HG03196 (cell line): ENCODE measurements around the gene AK8.

Source experiments
- ATAC-seq: cut with Tn5 transposase; IDR thresholded peaks from one replicate; pipeline ENCODE4 v1.9.1; 2021; ENCODE audit not compliant: unreplicated experiment

AK8 gene, protein sequence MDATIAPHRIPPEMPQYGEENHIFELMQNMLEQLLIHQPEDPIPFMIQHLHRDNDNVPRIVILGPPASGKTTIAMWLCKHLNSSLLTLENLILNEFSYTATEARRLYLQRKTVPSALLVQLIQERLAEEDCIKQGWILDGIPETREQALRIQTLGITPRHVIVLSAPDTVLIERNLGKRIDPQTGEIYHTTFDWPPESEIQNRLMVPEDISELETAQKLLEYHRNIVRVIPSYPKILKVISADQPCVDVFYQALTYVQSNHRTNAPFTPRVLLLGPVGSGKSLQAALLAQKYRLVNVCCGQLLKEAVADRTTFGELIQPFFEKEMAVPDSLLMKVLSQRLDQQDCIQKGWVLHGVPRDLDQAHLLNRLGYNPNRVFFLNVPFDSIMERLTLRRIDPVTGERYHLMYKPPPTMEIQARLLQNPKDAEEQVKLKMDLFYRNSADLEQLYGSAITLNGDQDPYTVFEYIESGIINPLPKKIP

DNA sequence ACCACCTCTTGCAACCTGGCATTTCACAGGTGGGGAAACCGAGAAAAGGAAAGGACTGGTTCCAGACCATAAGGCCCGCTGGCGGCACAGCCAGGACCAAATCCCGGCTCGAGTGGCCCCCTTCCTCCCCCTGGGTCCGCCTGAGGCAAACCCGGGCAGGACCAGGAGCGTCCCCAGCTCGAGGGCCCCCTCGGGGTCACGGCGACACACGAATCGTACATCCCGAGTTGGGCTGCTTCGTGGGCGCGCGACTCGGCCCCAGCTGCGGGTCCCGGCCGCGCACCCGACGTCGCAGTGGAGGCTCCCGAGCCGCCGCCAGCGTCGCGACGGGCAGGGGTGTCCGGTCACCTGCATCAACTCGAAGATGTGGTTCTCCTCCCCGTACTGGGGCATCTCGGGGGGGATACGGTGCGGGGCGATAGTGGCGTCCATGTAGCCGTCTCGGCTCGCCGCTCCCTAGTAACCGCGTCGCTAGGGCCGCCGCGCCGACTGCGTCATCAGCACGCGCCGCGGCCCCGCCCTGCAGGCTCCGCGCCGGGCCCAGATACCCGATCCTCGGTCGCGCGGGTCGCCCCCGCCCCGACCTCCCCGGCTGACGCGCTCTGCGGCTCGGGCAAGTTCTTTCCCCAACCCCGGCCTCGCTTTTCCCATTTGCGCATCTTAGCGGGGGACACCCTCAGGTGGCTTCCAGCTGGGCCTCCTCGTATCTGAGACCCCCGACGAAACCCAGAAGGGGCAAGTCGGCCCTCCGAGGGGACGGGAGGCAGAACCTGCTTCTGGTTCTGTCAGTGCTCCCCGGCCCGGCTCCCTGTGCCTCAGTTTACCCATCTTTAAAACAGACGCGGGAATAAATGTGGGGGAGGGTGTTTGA, at the start of gene AK8:
Gene AK8 (minus strand): TSS at position 461 of the 871 bp plus-strand sequence. CDS start 29 bp downstream, at position 432.
- peak; percentile 78 for ATAC-seq

DNA sequence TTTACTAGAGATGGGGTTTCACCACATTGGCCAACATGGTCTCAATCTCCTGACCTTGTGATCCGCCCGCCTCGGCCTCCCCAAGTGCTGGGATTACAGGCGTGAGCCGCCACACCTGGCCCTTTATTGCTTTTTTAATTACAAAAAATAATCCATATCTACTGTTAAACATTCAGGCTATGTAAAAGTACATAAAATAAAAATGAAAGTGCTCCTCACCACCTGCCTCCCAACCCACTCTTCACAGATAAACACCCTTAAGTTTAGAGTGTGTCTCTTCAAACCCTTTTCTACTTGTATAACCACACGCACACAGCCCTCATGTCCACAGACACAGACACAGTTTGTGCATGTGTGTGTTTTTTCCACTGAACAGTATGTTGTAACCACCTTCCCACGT, 49.6 kb upstream of the AK8 start:
- no peak for ATAC-seq

DNA sequence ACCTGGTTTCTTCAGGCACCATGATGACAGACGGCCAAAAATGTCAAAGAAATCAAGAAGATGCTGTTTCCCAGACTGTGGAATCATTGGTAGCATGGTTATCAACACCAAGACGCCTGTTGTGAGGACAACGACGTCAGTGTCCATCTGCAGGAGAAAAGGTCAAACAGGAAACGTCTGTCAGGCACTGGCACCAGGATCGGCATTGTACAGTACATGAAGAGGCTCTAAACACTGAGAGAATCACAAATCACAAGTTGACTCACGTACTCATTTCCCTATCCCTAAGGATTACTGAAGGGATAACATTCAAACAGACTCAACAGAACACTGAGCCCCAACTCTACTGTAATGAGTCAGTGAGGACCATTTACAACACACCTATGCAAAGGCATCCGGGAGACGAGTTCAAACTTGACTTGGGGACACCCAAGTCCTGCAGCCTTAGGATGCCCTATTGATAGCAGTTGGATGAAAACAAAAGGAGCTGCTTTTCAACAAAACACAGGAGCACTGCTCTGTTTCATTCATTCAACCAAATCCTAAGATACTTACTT, 45.3 kb upstream of the AK8 start:
- no peak for ATAC-seq

DNA sequence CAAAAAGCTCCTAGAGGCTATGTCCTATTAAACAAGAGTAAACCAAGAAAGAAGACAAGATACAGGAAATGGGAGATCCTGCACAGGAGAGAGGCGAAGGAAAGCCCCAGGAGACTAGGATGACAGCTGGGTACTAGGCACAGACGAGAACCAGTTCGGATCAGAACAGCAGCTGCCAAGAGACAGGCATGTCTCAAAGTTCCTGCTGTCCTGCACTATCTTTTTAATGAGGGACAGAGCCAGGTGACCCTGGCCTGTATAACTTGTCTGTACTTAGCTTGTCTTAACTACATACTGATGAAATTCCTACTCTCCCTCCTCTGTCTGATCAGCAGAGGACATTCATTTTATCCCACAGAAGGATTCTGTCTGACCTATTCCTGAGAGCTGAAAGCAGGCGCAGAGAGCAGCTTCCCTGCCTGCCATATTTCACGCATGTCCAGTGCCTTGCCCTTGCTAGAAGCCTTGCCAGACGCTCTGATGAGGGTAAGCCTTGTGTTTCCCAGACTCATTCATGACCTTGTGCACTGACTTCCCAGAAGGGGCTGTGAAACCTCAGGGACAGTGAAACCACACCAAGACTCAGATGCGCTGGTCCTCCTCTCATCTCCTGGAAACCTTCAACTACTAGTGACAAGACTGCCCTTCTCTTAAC, 41.7 kb upstream of the AK8 start:
- no peak for ATAC-seq

DNA sequence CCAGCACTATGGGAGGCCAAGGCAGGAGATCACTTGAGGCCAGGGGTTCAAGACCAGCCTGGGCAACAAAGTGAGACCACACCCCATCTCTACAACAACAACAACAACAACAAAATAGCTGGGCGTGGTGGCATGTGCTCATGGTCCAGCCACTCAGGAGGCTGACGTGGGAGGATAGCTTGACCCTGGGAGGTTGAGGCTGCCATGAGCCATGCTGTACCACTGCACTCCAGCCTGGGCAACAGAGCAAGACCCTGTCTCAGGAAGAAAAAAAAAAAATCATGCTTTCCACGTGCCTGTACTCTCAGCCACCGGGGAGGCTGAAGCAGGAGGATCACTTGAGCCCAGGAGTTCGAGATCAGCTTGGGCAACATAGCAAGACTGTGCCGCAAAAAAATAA, 36.8 kb upstream of the AK8 start:
- no peak for ATAC-seq

DNA sequence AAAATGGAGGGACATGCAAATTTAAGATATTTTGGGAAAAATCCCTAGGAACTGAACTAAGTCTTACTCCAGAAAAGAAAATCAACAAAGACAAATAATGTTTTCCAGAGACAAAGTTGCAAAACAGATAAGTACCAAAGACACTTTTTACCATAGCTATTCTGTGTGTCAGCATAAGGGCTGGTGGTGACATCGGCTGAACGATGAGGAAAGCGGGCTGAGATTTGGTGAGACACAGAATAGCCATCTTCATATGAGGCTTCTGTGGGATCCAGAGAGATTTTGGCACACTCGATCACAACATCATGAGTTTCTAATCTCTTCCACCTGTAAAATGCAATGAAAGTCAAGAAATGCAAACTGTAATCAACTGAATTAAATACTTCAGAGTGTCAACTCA, 34.0 kb upstream of the AK8 start:
- ATAC-seq = no peak

DNA sequence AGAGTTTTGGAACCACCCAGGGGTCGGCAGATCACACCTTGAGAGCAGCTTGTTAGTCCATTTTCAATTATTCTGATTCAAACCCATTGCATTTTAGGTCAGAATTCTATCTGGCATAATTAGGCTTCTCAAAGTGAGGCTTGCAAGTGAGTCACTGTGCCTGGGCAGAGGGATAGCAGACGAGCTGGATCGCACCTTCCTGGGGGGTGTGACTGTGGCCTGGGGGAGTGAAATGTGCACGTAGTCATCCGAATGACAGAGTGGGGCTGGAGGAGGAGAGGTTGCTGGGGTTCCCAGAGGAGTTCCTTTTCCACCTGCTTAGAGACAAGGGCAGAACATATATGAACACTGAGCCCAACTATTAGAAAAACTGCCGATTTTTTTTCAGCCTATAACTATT, 32.3 kb upstream of the AK8 start:
- ATAC-seq = no peak

DNA sequence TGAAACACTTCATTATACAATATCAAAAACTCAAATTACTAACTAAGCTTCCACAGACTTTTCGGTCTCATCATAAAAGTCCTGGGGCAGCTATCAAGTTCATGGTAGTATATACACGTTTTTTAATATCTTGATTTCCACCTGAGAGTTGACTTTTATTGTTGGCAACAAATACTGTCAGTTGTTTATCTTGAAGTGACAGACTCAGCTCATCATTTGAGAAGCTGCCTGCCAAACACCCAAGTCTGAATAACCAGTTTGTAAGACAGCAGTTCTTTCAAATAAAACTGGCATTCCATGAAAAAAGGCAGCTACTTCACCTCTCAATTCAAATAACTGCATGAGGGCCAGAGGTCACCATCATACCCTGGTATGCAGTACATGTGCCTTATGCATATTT, 31.2 kb upstream of the AK8 start:
- no peak for ATAC-seq

DNA sequence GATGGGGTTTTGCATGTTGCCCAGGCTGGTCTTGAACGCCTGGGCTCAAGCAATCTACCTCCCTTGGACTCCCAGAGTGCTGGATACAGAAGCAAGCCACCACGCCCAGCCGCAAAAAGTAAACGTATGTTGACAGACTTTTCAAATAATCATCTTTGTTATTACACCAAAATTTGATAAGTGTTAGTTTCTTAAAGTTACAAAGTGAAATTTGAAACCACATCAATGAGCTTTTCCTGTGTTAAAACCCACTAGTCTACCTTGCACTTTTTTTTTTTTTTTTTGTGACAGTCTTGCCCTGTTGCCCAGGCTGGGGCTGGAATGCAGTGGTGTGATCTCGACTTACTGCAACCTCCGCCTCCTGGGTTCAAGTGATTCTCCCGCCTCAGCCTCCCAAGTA, 30.6 kb upstream of the AK8 start:
- ATAC-seq = no peak

DNA sequence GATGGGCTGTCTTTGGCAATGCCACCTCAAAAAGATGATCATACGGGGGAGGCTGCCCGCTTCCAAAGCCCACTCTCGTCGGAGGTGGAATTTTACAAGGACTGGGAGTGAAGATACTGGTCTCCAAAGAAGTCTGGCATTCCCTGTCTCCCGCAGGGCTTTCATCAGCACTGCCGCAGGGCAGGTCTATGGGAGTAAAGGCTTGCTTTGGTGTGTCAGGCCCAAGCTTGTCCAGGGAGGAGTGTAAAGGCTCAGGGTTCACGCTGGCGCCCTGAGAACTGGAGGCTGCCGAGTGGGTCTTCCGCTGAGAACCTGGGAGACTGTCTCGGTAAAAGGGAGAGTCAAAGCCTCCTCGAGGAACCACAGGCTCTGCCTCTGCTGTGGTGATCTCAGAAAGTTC, 27.6 kb upstream of the AK8 start:
- no peak for ATAC-seq

DNA sequence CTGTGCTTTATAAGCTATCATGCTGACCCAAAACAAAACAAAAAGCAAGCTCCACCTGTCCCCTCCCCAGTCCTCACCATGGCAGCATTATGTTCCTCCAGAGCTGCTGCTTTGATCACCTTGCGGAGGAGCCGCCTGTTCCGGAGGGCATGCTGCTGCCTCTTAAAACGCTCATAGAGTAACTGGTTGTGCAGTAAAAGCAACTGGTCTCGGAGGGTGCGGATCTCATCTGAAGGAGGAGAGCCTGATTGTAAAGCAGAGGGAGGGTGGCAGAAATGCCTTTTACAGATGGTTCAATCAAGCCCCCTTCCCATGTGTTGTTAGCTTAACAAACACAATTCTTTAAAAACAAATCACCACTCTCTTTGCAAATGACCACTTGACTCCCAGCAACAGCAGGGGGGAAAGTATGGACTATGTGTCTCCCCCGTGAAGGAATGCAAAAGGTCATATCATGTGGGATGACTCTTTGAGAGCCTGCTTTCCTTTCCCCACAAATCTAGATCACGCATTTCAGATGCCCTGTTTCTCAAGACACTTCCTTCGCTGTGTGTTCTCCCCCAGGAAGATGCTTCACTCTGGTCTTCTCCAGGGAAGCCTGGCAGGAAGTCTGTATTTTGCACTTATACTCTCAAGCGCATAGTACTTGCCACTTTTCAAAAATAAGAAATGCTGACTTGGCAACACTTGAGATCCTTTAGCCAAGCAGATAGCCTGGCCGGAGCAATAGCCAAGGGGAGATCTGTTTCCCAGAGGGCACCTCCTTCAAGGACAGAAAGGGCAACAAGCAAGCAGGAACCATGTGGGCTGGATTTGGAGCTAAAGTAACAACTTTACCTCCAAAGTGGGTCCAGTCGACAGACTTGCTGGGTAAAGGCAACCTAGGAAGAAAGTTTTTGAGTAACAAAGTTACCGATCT, 25.7 kb upstream of the AK8 start:
- no peak for ATAC-seq

DNA sequence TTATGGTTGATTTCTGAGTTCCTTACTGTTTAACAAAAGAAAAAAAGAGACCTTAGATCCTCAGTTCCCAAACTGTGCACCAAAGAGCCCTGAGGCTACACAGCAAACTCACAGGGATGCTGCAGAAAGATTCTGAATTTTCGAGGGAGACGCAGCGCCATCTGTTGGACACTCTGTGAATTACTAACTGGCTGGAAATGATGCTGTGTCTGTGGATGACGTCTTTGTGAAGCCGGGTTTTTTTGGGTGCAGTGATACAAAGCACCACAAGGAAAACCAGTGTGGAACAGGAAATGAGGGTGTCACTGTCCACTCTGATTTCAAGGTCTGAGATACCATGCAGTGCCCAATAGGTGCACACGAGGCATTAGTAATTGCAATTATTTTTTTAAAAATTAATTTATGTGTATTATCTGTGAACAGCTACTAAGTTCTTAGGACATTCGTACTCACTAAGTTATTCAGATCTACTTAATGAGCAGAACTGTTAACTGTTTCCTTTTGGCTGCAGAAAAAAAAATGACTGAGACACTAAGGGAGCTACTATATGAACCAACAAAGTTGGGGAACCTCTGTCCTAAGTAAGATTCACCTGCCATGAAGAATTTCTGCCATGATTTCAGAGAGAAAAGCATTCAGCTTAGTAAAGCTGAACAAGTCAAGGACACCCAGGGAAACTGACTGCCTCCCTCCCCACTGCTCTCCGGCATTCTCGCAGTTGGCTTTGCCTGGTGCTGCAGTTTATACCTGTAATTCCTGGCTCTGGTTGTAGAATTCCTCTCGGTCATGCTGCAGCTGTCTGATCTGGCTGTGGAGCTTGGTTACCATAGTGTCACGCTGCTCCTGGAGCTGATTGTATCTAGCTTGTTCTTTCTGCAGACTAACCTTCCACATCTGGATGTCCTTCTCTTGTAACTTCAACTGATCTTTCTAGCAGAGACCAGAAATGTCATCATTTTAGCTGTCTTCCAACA, 24.1 kb upstream of the AK8 start:
- no peak for ATAC-seq

DNA sequence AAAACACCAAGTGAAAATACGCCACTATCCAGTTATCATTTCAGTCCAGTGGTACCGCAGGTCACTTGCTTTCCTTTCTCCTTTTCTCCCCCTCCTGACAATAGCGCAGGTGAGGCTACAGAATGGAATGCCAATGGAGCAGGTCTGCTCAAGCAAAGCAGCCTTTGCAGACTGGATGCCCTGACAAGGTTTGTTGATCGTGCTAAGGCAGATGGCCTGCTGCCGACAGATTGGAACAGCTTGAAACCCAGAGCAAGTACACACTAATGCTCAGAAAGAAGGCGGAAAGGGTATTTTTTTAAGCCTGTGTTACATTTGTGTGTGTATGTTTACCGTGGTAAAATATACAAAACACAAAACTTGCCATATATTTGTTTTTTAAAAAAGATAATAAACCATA, 20.0 kb upstream of the AK8 start:
- no peak for ATAC-seq

DNA sequence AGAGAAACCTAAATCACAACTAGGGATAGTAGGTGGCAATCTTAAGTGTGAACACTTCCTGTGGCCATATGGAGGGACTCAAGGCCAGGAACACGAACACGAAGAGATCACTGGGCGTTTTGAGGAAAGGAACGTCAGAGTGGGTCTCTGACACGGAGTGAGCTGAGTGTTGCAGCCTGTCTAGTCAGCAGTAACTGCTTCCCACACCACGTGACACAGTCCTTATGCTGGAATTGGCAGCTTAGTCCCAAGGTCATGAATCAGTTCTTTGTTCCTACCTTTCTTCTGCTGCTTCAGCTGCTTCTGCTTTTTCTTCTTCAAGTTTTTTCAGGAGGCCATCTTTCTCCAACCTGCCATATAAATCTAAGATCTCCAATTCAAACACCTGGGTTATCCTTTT, 18.8 kb upstream of the AK8 start:
- ATAC-seq = no peak

DNA sequence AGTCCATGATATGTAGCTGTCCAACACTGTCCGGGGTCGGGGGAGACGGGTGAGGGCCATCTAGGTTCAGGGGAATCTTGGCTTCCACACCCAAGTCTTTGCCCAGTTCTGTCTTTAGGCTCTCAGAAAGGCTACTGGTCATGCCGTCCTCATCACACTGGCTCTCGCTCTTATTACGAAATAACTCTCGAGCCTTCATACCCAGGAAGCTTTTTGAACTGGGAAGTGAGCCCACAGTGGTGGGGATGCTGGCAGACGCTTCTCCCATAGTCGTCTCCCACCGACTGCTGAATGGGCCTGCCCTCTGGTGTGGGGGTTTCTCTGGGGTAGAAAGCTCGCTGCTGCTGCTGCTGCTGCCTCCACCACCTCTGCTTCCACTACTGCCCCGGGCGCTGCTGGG, 18.2 kb upstream of the AK8 start:
- ATAC-seq = no peak

DNA sequence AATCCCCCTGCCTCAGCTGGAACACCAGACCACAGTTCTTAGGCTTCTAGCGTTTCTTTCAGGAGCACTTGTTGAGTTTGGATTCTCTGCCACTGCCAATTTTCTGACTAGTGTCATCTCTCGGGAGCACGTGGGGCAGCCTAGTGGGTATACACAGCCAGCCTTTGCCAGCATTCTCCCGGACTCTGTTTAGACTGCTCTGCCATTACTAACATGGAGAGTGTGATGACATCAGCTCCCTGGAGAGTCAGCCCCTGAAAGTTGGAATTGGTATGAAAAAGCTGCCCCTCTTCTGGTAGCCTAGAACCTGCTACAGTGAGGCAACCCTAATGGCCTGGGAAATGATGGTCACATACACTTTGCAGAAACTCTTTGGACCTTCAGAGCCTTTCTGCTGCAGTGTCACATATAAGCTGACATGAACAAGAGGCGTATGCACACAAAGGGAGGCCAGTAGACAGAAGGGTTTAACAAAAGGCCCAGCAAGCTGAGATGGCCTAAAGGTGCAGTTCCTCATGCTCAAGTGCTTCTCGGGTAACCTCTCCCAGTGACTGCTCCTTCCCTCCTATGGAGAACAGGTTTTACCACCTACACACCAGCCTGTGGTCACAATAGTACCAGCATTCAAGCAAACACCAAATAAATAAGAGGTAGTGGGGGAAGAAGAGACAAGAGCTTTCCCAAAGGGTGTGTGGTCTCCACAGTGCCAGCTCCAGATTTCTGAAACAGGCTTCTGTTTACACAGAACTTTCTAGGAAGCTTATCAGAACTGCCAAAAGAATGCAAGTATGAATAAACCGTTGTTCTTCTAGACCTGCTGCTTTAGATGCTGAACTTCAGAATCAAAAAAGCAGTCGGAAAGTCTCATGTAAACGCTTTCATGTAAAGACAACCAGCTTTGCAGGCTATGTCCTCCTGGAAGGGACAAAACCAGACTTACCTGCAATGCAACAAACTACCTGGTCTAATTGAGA, 17.1 kb upstream of the AK8 start:
- ATAC-seq = no peak

DNA sequence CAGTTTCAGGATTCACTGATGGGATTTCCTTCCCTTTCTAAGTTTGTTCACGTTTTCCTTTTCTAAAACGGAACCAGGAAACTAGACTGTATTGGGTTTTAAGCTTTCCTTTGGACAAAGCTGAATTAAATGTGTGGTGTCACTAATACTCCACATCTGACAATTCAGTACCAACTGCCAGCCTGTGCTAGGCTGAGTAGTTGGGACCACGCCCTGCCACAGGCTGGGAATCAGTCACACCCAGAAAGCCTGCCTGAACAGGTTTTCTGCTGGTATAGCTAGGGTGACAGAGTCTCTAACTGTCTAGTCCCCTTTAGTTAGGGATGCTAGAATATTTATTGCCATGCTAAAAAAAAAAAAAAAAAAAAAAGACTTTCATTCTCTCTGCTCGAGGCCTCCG, 16.3 kb upstream of the AK8 start:
- ATAC-seq = no peak

DNA sequence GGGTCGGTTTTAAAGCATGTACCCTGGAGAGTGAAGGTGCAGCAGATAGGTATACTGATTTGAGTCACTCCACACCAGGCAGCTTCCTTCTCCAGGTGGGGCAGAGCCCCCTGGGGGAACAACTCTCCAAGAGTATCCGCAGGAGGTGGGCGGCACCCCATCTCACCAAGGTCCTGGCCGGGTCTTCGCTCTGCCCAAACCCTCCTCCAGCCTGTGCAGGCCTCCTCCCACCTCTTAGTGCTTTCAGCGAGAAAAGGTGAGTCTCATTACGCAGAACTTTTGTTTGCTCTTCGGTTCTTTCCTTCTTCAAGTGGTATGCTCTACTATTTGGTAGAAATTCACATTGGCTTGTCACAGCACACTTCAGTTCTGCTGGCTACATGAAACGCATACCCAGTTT, 14.3 kb upstream of the AK8 start:
- no peak for ATAC-seq
